GM18498 (cell line): ENCODE measurements around the gene TRIM2.
A peak's percentile ranks its signal among the peaks of the same experiment; 100 is the strongest.

ENCODE experiments used
- ATAC-seq: cut with Tn5 transposase; IDR thresholded peaks from one replicate; pipeline ENCODE4 v1.9.1; 2021; ENCODE audit warnings: mild to moderate bottlenecking, moderate library complexity; ENCODE audit not compliant: unreplicated experiment

TRIM2 gene

DNA sequence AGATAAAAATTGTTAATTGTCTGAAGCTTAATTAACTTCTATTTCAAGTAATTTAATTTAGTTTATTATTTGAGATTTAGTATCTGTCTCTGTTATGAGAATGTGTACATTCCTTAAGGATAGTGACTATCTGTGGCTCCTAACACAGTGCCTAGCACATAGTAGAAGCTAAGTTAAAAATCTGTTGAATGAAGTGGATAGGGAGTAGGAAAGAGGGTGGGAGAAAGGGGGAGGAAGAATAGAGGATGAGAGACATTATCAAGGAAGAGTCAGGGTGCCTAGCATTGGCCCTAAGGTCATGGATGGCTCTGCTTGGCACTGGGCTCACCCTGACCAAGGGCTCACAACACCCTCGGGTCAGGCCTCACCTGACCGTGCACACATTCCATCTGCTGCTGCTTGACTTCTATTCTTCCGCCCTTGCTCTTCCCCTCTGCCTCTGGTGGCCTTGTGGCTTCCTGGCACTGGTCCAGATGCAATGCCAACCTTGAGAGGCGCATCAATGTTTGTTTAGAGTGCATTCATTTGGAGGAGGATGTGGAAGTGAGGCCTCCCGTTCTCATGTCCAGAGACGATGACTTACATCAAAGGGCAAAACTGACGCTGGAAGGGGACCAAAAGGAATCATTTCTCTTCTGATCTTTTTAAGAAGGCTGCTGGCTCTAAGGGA is 42.3 kb downstream of the TRIM2 start:
- ATAC-seq = no peak

DNA sequence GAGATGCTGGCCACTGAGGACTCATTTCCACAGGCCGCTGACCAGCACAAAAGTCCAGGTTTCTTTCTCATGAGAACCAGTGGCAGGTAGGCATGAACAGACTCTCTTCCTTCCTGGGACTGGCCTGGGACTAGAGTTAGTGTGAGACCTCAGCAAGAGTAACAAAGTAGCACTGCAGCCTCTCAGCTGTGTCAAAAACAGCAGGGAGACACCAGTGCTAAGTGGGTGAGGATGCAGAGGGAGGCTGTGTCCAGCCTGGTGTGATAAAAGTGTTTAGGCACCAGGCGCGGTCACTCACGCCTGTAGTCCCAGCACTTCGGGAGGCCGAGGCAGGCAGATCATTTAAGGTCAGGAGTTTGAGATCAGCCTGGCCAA is 42.9 kb downstream of the TRIM2 start:
- ATAC-seq = no peak

DNA sequence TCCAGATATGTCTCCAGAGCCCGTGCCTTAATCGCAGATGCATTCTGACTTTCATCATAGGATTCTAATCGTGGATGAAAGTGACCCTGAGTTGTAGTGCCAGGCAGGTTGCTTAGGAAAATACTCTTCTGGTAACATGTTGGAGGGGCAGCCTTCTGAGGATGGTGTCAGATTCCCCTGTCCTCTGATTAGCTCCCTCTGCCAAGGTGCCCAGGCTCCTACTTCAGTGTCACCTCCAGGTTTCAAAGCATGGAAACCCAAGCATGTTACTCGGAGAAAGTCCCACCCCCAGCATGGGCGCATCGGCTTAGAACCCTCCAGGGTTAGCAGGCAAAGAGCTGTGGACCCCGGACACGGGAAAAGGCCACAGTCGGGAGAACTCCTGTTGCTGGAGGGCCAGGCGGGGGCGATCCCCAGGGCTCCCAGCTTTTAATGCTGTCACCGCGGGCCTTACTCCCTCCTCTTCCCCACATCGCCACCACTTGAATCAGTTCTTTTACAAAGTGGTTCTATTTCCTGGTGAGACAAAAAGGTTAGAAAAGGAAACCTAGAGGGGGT is 44.5 kb downstream of the TRIM2 start:
- ATAC-seq = no peak

DNA sequence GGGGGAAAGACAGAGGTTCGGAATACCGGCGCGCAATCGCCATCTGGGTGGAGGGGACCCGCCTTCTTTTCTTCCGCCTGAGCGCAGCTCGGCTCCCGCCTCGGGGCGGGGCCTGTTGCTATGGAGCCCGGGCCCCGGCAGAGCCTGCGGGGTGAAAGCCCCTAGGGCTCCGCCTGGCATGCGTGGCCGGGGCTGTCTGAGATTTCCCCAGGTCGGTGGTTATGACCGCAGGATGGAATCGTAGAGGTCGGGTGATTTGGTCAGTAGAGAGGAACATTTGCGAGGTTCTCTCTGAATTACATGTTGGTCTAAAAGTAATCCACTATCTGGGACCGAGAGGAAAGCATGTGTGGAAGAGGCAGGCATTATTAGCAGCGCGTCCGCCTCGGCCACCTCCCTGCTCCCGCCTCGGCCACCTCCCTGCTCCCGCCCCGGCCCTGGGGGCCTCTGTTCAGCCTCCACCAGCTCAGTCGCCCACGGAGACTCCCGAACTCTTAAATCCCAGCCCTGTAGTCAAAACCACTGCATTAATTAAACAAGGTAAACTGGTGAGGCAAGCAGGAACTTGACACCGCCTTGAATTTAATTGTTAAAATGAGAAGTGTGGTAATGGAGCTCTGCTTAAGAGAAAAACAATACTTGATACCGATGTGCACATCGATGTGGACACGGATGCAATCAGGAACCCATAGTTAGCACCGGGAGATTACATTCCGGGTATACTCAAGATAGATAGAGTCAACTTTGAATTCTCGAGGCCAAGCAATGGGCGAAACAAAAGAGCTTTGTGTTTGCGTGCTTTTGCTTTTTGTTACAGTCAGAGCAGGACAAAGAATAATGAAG is 45.2 kb downstream of the TRIM2 start:
- peak; percentile 99 for ATAC-seq

DNA sequence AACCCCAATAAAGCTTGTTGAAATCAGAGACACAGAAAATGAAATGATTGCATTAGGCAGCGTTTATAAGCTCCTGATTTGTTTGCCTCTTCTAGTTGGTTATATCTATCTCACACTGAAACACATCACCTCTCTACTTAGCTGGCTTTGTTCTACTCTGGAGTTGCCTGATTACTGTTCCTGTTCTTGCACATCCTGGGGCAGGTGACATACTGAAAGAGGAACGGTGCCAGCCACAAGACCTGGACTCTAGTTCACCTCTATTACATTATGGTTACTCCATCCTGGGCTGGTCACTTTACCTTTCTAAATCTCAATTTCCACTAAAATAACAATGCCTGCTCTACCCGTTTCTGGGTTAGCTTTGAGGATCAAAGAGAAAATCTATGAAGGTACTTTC is 47.9 kb downstream of the TRIM2 start:
- no peak for ATAC-seq

DNA sequence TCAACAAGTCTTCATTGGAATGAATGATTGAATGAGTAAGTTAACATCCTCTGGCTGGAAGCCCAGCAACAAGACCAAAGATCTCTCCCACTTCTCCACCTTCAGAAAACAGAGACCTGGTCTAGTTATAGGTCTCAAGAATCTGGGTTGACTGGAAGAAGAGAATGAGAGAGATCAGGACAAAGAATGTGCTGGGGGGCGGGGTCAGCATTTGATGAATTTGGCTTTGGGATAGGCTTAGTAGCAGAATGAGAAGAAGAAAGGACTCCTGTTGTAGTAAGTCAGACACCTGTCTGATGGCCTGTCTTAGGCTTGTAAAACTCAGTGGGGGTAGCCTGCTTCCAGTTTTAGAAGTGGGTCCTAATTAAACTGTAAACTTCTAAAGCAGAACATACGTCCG is 51.0 kb downstream of the TRIM2 start:
- ATAC-seq = no peak

DNA sequence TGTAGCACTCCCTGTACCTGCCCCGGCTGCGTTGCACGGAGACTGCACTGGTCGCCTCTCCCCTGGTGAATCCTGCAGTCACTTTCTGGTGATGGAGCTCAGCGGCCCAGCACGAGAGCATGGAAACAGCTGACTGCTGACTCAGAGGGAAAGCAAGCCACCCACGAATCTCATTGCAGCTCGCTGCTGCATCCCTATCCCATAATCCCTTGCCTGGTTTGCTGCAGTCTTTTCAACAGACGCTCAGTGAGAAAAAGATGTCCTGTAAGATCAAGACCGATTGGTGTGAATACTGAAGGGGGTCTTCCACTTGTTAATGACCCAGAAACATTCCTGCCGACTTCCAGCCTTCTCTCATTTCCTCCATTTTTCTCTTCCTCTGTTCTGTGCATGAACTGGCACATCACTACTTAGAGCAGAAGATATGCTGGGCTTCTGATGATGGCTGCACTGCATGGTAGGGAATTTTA is 52.9 kb downstream of the TRIM2 start:
- ATAC-seq = peak; percentile 54

DNA sequence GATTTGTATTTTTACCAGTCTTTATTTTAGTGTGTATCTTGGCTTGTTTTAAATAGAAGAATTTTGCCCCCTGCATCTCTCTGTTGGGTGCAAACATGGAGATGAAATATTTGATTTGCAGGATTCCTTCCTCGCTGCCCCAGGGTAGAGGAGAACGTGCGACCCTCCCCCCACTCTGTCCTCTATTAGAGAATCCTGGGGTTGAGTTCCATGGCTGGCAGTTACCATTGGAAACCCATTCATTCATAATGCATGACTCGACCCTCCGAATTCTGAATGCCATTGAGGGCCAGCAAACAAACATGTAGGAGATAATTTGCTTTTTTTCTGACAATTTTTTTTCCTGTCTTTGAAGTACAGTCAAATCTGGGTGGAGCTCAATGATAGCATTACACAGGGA is 53.7 kb downstream of the TRIM2 start:
- no peak for ATAC-seq

DNA sequence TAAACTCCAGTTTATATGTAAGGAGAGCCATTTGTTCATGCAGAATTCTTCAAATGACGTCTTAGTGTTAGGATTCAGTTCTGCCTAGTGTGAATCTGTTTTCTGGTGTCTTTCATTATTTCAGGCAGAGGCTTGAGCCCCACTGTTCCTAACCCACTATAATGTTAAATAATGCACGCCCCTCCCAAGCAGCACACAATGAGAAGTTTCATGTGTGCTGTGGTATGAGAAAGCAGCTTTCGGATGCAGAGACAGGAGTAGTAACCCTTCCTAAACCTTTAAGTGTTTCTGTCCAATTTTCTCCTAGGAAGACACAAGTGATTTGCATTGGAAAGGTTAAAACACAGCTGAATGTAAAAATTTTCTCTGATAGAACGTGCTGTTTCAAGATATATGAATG is 54.5 kb downstream of the TRIM2 start:
- no peak for ATAC-seq

DNA sequence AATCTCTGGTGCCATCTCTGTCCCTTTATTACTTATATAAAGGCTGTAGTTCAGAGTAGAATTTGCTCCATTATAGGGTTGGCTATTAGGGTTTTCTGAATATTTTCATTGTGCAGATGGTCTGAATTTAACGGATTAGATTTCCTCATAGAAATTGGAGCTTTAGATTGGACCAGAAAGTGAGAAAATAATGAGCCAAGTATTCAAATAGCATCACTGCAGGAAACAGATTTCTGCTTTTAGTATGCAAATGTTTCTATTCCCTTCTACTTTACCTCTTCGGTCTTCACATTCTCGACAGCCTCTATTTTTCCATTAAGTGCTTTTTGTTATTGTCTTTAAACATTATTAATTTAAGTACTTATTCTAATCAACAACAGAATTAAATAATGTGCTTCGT is 55.4 kb downstream of the TRIM2 start:
- no peak for ATAC-seq

DNA sequence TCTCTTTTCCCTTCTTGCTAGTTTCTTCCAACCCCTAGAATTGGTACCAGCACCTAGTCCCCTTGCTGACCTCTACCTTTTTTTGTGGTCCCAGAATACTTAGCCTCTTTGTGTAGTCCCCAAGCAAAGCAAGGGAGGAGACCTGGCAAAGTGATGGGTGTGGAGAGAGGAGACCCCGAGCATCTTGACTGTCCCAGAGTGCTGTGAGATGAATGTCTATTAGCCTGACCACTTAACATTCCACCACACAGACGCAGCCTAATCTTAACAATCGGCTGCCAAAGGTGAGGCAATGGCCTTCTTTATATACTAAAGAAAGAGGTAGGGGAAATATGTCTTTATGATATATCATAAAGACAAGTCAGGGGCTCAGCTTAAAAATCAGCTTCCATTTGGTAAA is 55.9 kb downstream of the TRIM2 start:
- no peak for ATAC-seq

DNA sequence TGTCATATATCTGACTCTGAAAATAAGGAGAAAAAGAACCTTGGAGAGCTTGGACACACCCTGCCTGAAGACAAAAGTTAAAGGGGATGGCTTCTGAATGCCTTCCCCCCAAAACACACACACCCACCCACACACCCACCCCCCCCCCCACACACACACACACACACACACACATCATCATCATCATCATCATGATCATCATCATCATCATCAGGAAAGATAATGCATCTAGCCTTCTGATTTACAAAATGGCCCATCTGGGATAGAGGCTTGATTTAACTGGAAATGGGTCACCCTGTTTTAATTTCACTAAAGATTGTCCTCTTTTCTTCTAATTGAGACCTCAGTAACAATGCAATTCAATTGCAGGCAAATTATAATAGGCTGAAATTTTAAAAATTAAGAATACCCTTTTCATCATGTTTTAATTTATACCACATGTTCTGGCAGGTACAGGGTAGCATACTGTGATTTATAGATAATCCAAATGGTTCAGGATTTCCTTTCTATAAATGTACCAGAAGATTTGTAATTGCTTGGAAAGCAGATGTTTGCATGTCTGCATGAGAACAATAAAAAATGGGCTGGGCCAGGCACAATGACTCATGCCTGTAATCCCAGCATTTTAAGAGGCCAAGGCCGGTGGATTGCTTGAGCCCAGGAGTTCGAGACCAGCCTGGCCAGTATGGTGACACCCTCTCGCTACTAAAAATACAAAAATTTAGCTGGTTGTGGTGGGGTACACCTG is 56.5 kb downstream of the TRIM2 start:
- ATAC-seq = no peak

DNA sequence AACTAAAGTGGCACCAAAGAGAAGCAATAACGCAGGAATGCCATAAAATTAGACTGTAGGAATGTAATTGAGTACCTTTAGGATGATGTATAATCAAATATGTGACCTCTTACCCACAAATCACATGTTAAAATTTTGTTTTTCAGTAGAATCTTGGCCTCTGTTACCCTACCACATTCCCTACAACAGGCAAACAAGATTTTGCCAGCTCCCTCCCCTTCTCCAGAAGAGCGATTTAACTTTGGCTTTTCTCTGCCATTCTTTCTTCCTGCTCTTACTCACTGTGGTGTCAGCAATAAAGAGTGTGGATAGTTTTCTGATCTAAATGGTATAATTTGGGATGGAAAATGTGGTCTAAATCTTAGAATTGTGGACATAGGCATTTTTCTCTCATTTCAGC is 57.2 kb downstream of the TRIM2 start:
- ATAC-seq = no peak

DNA sequence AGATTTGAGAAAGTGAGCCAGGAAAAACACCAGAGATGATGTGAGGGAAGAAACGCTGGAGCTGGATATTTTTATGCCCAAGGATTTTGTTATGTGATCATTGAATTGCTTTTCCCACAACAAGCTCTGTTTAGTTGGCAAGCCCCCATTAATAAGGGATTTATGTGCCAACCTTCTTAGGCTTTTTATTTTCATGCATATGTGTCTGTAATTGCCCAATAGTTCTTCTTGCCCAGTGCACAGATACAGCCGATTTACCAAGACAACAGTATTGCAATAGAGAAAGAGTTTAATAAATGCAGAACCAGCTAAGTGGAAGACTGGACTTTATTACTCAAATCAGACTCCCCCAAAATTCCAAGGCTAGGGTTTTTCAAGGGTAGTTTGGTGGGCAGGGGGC is 57.7 kb downstream of the TRIM2 start:
- no peak for ATAC-seq

DNA sequence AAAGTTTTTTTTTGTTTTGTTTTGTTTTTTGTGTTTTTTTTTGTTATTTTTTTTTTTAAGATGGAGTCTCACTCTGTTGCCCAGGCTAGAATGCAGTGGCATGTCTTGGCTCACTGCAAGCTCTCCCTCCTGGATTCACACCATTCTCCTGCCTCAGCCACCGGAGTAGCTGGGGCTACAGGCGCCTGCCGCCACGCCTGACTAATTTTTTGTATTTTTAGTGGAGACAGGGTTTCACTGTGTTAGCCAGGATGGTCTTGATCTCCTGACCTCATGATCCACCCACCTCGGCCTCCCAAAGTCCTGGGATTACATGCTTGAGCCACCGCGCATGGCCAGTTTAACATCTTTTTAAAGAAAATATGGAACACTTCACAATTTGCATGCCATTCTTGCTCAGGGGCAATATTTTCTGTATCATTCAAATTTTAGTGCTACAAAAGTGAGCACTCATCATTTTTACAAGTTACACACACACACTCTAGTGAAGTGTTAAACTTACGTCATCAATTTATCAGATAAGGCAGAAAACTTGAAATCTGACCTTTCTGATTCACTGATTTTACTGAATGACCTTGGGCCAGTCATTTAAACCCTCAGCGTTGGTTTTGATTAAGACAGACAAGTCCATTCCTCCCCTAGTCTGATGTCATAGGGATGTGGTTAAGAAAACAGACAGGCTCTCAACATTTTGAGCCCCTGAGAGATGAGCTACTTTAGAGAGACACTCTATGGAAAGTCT is 61.2 kb downstream of the TRIM2 start:
- no peak for ATAC-seq

DNA sequence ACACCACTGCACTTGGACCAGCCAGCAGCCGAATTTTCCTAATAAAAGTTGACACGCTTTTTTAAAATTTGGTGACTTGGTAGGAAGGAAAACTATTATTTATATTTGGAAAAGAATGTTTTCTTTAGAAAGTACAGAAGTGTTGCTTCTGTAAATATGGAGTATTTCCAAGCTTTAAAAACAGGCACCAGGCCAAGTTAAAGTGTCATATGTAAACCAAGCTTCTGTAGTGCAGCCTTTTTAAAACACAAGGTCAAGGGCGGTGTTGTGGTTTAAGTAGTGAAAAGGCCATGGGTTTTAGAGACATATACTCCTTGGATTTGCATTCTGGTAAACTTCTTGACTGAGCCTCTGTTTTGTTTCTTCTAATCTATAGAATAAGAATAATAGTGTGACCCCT is 62.7 kb downstream of the TRIM2 start:
- no peak for ATAC-seq

DNA sequence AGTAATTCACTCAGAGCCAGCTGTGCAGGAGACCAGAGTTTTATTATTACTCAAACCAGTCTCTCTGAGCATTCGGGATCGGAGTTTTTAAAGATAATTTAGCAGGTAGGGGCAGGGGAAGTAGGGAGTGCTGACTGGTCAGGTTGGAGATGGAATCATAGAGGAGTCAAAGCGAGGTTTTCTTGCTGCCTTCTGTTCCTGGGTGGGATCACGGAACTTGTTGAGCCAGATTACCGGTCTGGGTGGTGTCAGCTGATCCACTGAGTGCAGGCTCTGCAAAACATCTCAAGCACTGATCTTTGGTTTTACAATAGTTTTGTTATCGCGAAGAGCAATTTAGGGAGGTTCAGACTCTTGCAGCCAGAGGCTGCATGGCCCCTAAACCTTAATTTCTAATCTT is 63.6 kb downstream of the TRIM2 start:
- no peak for ATAC-seq

DNA sequence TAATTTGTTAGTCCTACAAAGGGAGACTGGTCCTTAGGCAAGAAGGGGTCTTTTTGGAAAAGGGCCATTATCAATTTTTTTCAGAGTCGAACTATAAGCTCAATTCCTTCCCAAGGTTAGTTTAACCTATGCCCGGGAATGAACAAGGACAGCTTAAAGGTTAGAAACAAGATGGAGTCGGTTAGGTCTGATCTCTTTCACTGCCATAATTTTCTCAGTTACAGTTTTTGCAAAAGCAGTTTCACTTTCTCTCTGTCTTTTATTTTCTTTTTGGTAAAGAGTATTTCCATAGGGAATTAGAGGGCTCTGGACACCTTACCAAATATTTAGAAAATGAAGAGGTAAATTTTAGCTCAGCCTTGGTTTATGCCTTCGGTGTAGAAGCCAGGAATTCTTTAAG is 64.1 kb downstream of the TRIM2 start:
- no peak for ATAC-seq

DNA sequence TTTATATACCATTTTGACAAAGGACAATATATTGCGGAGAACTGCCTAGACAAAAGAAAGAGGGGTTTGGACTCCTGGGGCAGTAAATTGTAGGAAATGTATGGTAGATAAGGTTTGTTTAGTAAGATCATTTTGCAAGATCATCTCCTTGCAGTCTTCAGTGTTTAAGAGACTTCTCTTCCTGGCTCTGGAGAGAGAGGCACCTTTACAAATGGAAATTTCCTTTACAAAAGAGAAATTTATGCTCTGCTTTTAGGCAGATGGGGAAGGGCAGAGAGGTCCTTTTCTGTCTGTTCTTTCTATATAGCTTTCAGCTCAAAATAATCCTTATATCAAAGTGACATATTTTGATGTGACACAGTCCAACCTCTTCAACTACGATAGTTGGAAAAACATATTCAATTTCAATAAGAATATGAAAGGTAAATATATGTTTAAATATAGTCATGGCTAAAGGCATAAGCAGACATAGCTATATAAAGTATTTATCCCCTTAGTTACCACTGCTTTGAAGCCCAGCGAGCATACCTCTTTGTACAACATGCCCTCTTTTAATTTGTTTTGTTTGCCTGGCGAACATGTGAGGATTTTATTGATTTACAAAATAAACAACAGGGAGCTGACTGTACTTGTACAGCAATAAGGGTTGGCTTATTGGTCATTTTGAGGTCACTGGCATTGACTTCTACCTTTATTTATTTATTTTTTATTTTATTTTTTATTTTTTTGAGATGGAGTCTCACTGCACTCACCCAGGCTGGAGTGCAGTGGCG is 65.2 kb downstream of the TRIM2 start:
- no peak for ATAC-seq

DNA sequence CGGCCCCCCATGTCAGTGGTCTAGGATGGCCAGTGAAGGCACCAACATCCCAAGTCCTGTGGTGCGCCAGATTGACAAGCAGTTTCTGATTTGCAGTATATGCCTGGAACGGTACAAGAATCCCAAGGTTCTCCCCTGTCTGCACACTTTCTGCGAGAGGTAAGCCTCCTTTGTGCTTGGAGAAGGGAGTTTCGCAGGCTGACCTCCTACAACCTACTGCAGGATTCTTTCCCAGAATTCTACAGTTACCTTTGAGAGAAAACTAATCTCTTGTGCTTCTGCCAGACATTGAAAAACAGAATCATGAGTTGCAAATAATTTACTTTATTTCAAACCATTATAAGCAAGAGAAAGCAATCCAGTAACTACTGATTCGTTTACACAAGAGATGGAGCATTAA is 66.1 kb downstream of the TRIM2 start:
- ATAC-seq = no peak
